Endothelial cell of umbilical vein (primary cell): Measurements from ENCODE around the gene TM4SF18. TPM values are rescaled to one million over a fixed set of nuclear protein-coding genes. Genes with fewer than 3 reads are reported as not detected.

Experiments used
- BruUV-seq: library from RNA; stranded (reverse); fragments of 400-500 nt; replicated peaks from 2 replicates; lab custom pipeline; 2021; lab: Mats Ljungman, UMichigan
- CTCF ChIA-PET: fragments of 300-600, 350-600 bp; sonication (Branson Sonifier 250); formaldehyde crosslinking; loops from one replicate; lab custom pipeline; 2021; ENCODE audit warnings: antibody characterized with exemption, inconsistent platforms; lab: Charles Lee
- POLR2A ChIA-PET: fragments of 300-600, 350-600 bp; sonication (Branson Sonifier 250); formaldehyde crosslinking; loops from one replicate; lab custom pipeline; 2021; ENCODE audit warnings: antibody characterized with exemption, inconsistent platforms; lab: Charles Lee
- DNase-seq: peaks from one replicate; pipeline ENCODE4 v3.0.0-alpha.2; 2011; ENCODE audit warnings: low read depth, low spot score
- FAIRE-seq: peaks from 2 replicates; lab custom pipeline; 2011; peaks lifted over from hg19 to GRCh38; lab: Jason Lieb, UNC
- H2AFZ ChIP-seq: 2 replicates; pipeline ENCODE4 v1.6.0; 2012; ENCODE audit warnings: low read depth, low read length, control low read depth, inconsistent platforms
- H3K27ac ChIP-seq: 2 replicates; pipeline ENCODE4 v1.5.1; 2011; ENCODE audit warnings: low read depth, mild to moderate bottlenecking, control low read depth, low read length, moderate library complexity; ENCODE audit not compliant: insufficient read depth
- H3K27me3 ChIP-seq, 2 experiments: 2 replicates each; pipeline versions ENCODE4 v1.6.0 to v1.6.1; 2011; ENCODE audit warnings: low read length in 2 of 2, mixed read lengths in 1 of 2; ENCODE audit not compliant: control insufficient read depth in 2 of 2, insufficient read depth in 2 of 2
- H3K36me3 ChIP-seq, 2 experiments: 2 replicates in 1 of 2; 3 replicates in 1 of 2; pipeline ENCODE4 v1.5.1; 2011; ENCODE audit warnings: low read length in 2 of 2, mild to moderate bottlenecking in 1 of 2, moderate library complexity in 1 of 2; ENCODE audit not compliant: control insufficient read depth in 2 of 2, insufficient read depth in 2 of 2; ENCODE audit errors: extremely low read depth in 1 of 2
- H3K4me1 ChIP-seq: 3 replicates; pipeline ENCODE4 v1.5.1; 2011; ENCODE audit warnings: mild to moderate bottlenecking, low read length; ENCODE audit not compliant: control insufficient read depth, insufficient read depth; ENCODE audit errors: extremely low read depth
- H3K4me2 ChIP-seq: 2 replicates; pipeline ENCODE4 v1.6.1; 2011; ENCODE audit warnings: low read length, control low read depth, mixed read lengths; ENCODE audit not compliant: insufficient read depth
- H3K4me3 ChIP-seq, 3 experiments: fragments of 200-600 bp in 1 of 3; sonication (generic), shearing (Covaris generic) in 1 of 3; replicated peaks in 1 of 3; 2 replicates each; pipeline ENCODE4 v1.5.1; 2011 to 2016; ENCODE audit warnings: control low read depth in 3 of 3, low read length in 3 of 3, mild to moderate bottlenecking in 2 of 3, inconsistent platforms in 1 of 3, low read depth in 1 of 3, moderate library complexity in 1 of 3; ENCODE audit not compliant: insufficient read depth in 1 of 3
- H3K79me2 ChIP-seq: 2 replicates; pipeline ENCODE4 v1.6.0; 2012; ENCODE audit warnings: low read length, inconsistent platforms; ENCODE audit not compliant: control insufficient read depth, insufficient read depth
- H3K9ac ChIP-seq: replicated peaks from 2 replicates; pipeline ENCODE3; 2011; ENCODE audit warnings: low read length, control low read depth; ENCODE audit not compliant: insufficient read depth; ENCODE audit errors: extremely low read depth
- H3K9me1 ChIP-seq: replicated peaks from 3 replicates; pipeline ENCODE4 v1.6.0; 2011; ENCODE audit warnings: mild to moderate bottlenecking, low read length; ENCODE audit not compliant: control insufficient read depth, insufficient read depth; ENCODE audit errors: extremely low read depth
- H3K9me3 ChIP-seq: replicated peaks from 2 replicates; pipeline ENCODE4 v1.5.1; 2012; ENCODE audit warnings: low read length, inconsistent platforms; ENCODE audit not compliant: control insufficient read depth, insufficient read depth
- H4K20me1 ChIP-seq: replicated peaks from 2 replicates; pipeline ENCODE3; 2011; ENCODE audit warnings: mild to moderate bottlenecking, low read length; ENCODE audit not compliant: control insufficient read depth, insufficient read depth; ENCODE audit errors: extremely low read depth
- CTCF ChIP-seq, 2 donors: IDR thresholded peaks; 1 replicate in 1 of 2; 2 replicates in 1 of 2; pipeline ENCODE4 v1.5.1; 2011; ENCODE audit warnings: low read length in 2 of 2, mild to moderate bottlenecking in 2 of 2, moderate library complexity in 2 of 2, control low read depth in 1 of 2, inconsistent platforms in 1 of 2, low read depth in 1 of 2; ENCODE audit not compliant: insufficient read depth in 1 of 2; ENCODE audit errors: extremely low read depth in 1 of 2
- GATA2 ChIP-seq: IDR thresholded peaks from 2 replicates; pipeline ENCODE4 v1.7.0; 2011; ENCODE audit warnings: low read depth, mild to moderate bottlenecking, moderate library complexity, mixed read lengths, low read length; ENCODE audit not compliant: insufficient read length, insufficient read depth
- JUN ChIP-seq: IDR thresholded peaks from 2 replicates; pipeline ENCODE4 v1.6.1; 2011; ENCODE audit warnings: borderline replicate concordance, low read depth; ENCODE audit not compliant: insufficient read length, insufficient read depth
- POLR2A ChIP-seq: IDR thresholded peaks from 2 replicates; pipeline ENCODE4 v1.6.1; 2012; ENCODE audit warnings: low read depth, mild to moderate bottlenecking, control low read depth, low read length
- POLR2AphosphoS5 ChIP-seq: IDR thresholded peaks from 2 replicates; pipeline ENCODE4 v1.6.1; 2012; ENCODE audit warnings: low read depth, mild to moderate bottlenecking, control low read depth, low read length, moderate library complexity; ENCODE audit not compliant: insufficient read depth
- dilution Hi-C: fragments of 300-500 bp; cut with MboI; formaldehyde crosslinking; loops from one replicate; pipeline ENCODE4 v1.15.0; 2019; ENCODE audit warnings: low sequenced_read_pairs; ENCODE audit not compliant: extremely low pct_ligation_motif_present
- intact Hi-C: fragments of 100-400 bp; cut with micrococcal nuclease; formaldehyde crosslinking; loops from one replicate; pipeline ENCODE4 v1.10.0; 2022
- polyA plus RNA-seq, 4 experiments: library from polyadenylated mRNA; depleted of rRNA in 3 of 4; stranded (reverse) in 3 of 4; unstranded in 1 of 4; fragments of >200 nt; gene quantifications; 2 replicates each; pipeline versions ENCODE4 v1.2.1 to v1.2.3, GENCODE V29; 2011 to 2012; ENCODE audit warnings: missing spikeins in 1 of 4
- total RNA-seq: library from RNA; stranded (reverse); gene quantifications from 2 replicates; pipeline ENCODE4 v1.2.3, GENCODE V29; 2021

The TM4SF18 gene
- total and polyA plus RNA-seq, 2 donors (not counting 3 experiments of a cell fraction or from before 2014, with no cell fraction given): 158 to 163 TPM

GRCh38 chr3:149270180-149270579 is 63.3 kb downstream of the TM4SF18 start:
- H3K4me2 ChIP-seq: no peak overlapping the region
- CTCF ChIA-PET: interaction anchor here (6.4 kb wide), 1 partner anchor 150 kb away, joined by 105 read pairs; no protein-coding TSS in a partner anchor
- DNase-seq: no peak

More at GRCh38 chr3:149270180-149270579, 63.3 kb downstream of the TM4SF18 start:
- dilution Hi-C loops (no loop called here), intact Hi-C loops (loop anchor here (5.0 kb wide), 2 partner anchors 78 to 408 kb away; no protein-coding TSS in a partner anchor)
- H3K27me3 ChIP-seq: no peaks in the 10 kb centered on the region
- no peaks in the 10 kb centered on the region for H4K20me1 ChIP-seq
- no peak overlapping the region for H3K27ac ChIP-seq
- no peaks in the 10 kb centered on the region for H3K79me2 ChIP-seq
- H3K9me1 ChIP-seq: no peaks in the 10 kb centered on the region
- H2AFZ ChIP-seq: no peak overlapping the region
- no peaks in the 10 kb centered on the region for H3K4me1 ChIP-seq
- BruUV-seq: no TSS peak
- peak; percentile 32 for TF ChIP-seq JUN
- TF ChIP-seq POLR2A: no peak
- TF ChIP-seq GATA2: no peak
- TF ChIP-seq POLR2AphosphoS5: no peak
- no peak for TF ChIP-seq CTCF (IDR thresholded peaks at IDR 0.05; ENCODE audit: extremely low read depth in 1 of 2, insufficient read depth in 1 of 2, low read depth in 1 of 2, low read length in 2 of 2)
- POLR2A ChIA-PET: no interaction called here
- H3K9ac ChIP-seq: no peak overlapping the region
- H3K9me3 ChIP-seq: no peaks in the 10 kb centered on the region
- FAIRE-seq: no peak
- H3K36me3 ChIP-seq: no peaks in the 10 kb centered on the region
- no peak overlapping the region for H3K4me3 ChIP-seq
